K562 (cell line): Measurements from ENCODE around the gene BICDL1. TPM values are rescaled to one million over a fixed set of nuclear protein-coding genes. Genes with fewer than 3 reads are reported as not detected.
A peak's percentile ranks its signal among the peaks of the same experiment; 100 is the strongest.

Experiments
- ATF4 ChIP-seq: fragments of 450-650 bp; formaldehyde crosslinking; IDR thresholded peaks from 2 replicates; pipeline ENCODE4 v1.4.0; 2022; ENCODE audit warnings: mild to moderate bottlenecking, moderate library complexity
- BCOR ChIP-seq: fragments of 450-650 bp; IDR thresholded peaks from 2 replicates; pipeline ENCODE4 v1.6.1; 2016
- CHD4 ChIP-seq: fragments of 200-600 bp; sonication (generic); IDR thresholded peaks from 3 replicates; pipeline ENCODE4 v1.6.1; 2012; ENCODE audit warnings: low read depth, mild to moderate bottlenecking, mixed read lengths, low read length, inconsistent platforms; ENCODE audit not compliant: insufficient read depth, insufficient replicate concordance, poor library complexity, severe bottlenecking
- GABPA ChIP-seq: fragments of 200-800 bp; sonication (Bioruptor generic); conservative IDR thresholded peaks from 2 replicates; pipeline ENCODE4 v1.6.1; 2016; ENCODE audit warnings: low read depth, missing genetic modification characterization, missing compliant biosample characterization
- HDAC1 ChIP-seq, 2 experiments: fragments of 450-650 bp; IDR thresholded peaks; 2 replicates each; pipeline ENCODE4 v1.6.1; 2016 to 2017; ENCODE audit warnings: inconsistent platforms in 1 of 2, mild to moderate bottlenecking in 1 of 2, moderate library complexity in 1 of 2
- JUND ChIP-seq, 2 experiments: IDR thresholded peaks; 2 replicates in 1 of 2; 3 replicates in 1 of 2; pipeline ENCODE4 v1.6.1; 2011; ENCODE audit warnings: borderline replicate concordance in 2 of 2, low read depth in 2 of 2, low read length in 2 of 2, improper control_type of control experiment in 1 of 2, missing biosample characterization in 1 of 2, missing genetic modification characterization in 1 of 2, missing genetic modification reagents in 1 of 2
- MED1 ChIP-seq: sonication (generic); formaldehyde crosslinking; IDR thresholded peaks from 2 replicates; pipeline ENCODE4 v1.8.1; 2023; ENCODE audit warnings: missing genetic modification reagents, borderline replicate concordance
- MEIS2 ChIP-seq: fragments of 450-650 bp; IDR thresholded peaks from 2 replicates; pipeline ENCODE4 v1.6.1; 2014; ENCODE audit warnings: mild to moderate bottlenecking; ENCODE audit not compliant: partially characterized antibody
- PCBP1 ChIP-seq: fragments of 200-400 bp; formaldehyde crosslinking; IDR thresholded peaks from 2 replicates; pipeline ENCODE4 v1.6.1; 2018; ENCODE audit warnings: mild to moderate bottlenecking, low read depth, low read length; ENCODE audit not compliant: poor library complexity, severe bottlenecking
- PHF8 ChIP-seq: fragments of 200-600 bp; sonication (generic); IDR thresholded peaks from 2 replicates; pipeline ENCODE4 v1.6.1; 2012; ENCODE audit warnings: mixed run types, mild to moderate bottlenecking, inconsistent platforms, low read length, moderate library complexity, borderline replicate concordance
- RBFOX2 ChIP-seq: fragments of 200-400 bp; formaldehyde crosslinking; IDR thresholded peaks from 2 replicates; pipeline ENCODE4 v1.6.1; 2017; ENCODE audit warnings: low read depth, mild to moderate bottlenecking, low read length, moderate library complexity
- SAFB ChIP-seq: fragments of 200-400 bp; formaldehyde crosslinking; IDR thresholded peaks from 2 replicates; pipeline ENCODE4 v1.6.1; 2017; ENCODE audit warnings: low read depth, low read length, borderline replicate concordance
- SETDB1 ChIP-seq: IDR thresholded peaks from one replicate; pipeline ENCODE4 v1.6.1; 2012; ENCODE audit warnings: low read length, control low read depth, inconsistent platforms
- SMC3 ChIP-seq: conservative IDR thresholded peaks from 2 replicates; pipeline ENCODE4 v1.6.1; 2011; ENCODE audit warnings: low read depth, low read length, improper control_type of control experiment; ENCODE audit not compliant: insufficient read depth
- SP1 ChIP-seq: sonication (generic); formaldehyde crosslinking; IDR thresholded peaks from 2 replicates; pipeline ENCODE4 v1.8.1; 2022; ENCODE audit warnings: mild to moderate bottlenecking, missing genetic modification reagents
- SRSF9 ChIP-seq: fragments of 200-400 bp; formaldehyde crosslinking; IDR thresholded peaks from 2 replicates; pipeline ENCODE4 v1.6.1; 2017; ENCODE audit warnings: low read depth, low read length, borderline replicate concordance
- SUPT5H ChIP-seq: fragments of 450-650 bp; IDR thresholded peaks from 2 replicates; pipeline ENCODE4 v1.6.1; 2016
- ZBTB2 ChIP-seq: fragments of 450-650 bp; IDR thresholded peaks from 2 replicates; pipeline ENCODE4 v1.6.1; 2016; ENCODE audit warnings: antibody characterized with exemption
- ZNF282 ChIP-seq: sonication (generic); formaldehyde crosslinking; IDR thresholded peaks from 2 replicates; pipeline ENCODE4 v1.8.1; 2023; ENCODE audit warnings: missing genetic modification reagents
- ZNF518B ChIP-seq: fragments of 250-450 bp; sonication (Bioruptor Pico); IDR thresholded peaks from 2 replicates; pipeline ENCODE4 v1.5.0; 2021; ENCODE audit warnings: mild to moderate bottlenecking, moderate library complexity
- ZNF583 ChIP-seq: fragments of 250-450 bp; sonication (Bioruptor Pico); IDR thresholded peaks from 2 replicates; pipeline ENCODE4 v1.4.0; 2020
- polyA plus RNA-seq, 8 experiments: library from polyadenylated mRNA; depleted of rRNA in 4 of 8; stranded (reverse) in 5 of 8; unstranded in 3 of 8; fragments of >200 nt; fragmentation: Nextera tagmentation in 2 of 8; fragmentation: Illumina TruSeq in 1 of 8; extraction: Ambion mirVana in 2 of 8; extraction: Trizol in 1 of 8; gene quantifications; 2 replicates each; pipeline versions ENCODE4 v1.2.1 to v1.2.3, GENCODE V29; 2011 to 2014; ENCODE audit warnings: inconsistent platforms in 1 of 8, missing spikeins in 1 of 8
- total RNA-seq, 7 experiments: library from RNA; depleted of rRNA in 6 of 7; stranded (reverse); fragments of >200 nt in 6 of 7; fragmentation: Illumina TruSeq in 2 of 7; extraction: Trizol in 2 of 7; gene quantifications; 2 replicates each; pipeline versions ENCODE4 v1.2.1 to v1.2.3, GENCODE V29; 2011 to 2021; ENCODE audit warnings: low replicate concordance in 1 of 7

The BICDL1 gene
- total and polyA plus RNA-seq, 9 of the 15 experiments (the other 6 are each of a cell fraction or from before 2014, with no cell fraction given): 0.06 to 2.0 (median 0.58) TPM

GRCh38 chr12:120116792-120117651, 128.0 kb downstream of the BICDL1 start (continued):
- no peak for TF ChIP-seq SMC3
- TF ChIP-seq ZBTB2: peak; percentile 98
- TF ChIP-seq ZNF583: no peak
- TF ChIP-seq SRSF9: no peak
- 0 out of 2 replicates have a peak, but pooled peaks have one; percentile 3 for TF ChIP-seq JUND (IDR thresholded peaks at IDR 0.05; ENCODE audit: borderline replicate concordance, low read depth, low read length)
- TF ChIP-seq JUND (tag; IDR thresholded peaks at IDR 0.05; ENCODE audit: borderline replicate concordance, low read depth, low read length): no peak; the same call in 2 of the 3 replicates
- TF ChIP-seq BCOR: no peak
- peak; percentile 87 for TF ChIP-seq SUPT5H
- no peak for TF ChIP-seq MED1 (CRISPR knock-in tag)
- TF ChIP-seq SETDB1: no peak
- 0 out of 2 replicates have a peak, but pooled peaks have one; percentile 58 for TF ChIP-seq ATF4 (CRISPR knock-in tag)
- no peak for TF ChIP-seq CHD4
- peak; percentile 63 for TF ChIP-seq PCBP1
- 0 out of 2 replicates have a peak, but pooled peaks have one; percentile 57 for TF ChIP-seq GABPA (tag)
- no peak for TF ChIP-seq ZNF518B (CRISPR knock-in tag)
- TF ChIP-seq MEIS2: peak; percentile 100
- peak in 1 of 2 experiments; percentile 94; a peak in 2 of 4 replicates for TF ChIP-seq HDAC1 (IDR thresholded peaks at IDR 0.05)
- peak; percentile 57; the same call in 1 of the 2 replicates for TF ChIP-seq SP1 (CRISPR knock-in tag)
- peak; percentile 18; the same call in 1 of the 2 replicates for TF ChIP-seq ZNF282
- peak; percentile 87; the same call in 1 of the 2 replicates for TF ChIP-seq PHF8
- TF ChIP-seq RBFOX2: peak; percentile 88
- TF ChIP-seq SAFB: peak; percentile 62; the same call in 1 of the 2 replicates
